Neural progenitor cell (in vitro differentiated cells): Measurements from ENCODE around the gene TREML4. TPM values are rescaled to one million over a fixed set of nuclear protein-coding genes. Genes with fewer than 3 reads are reported as not detected.

Source experiments
- DNase-seq: peaks from one replicate; pipeline ENCODE4 v3.0.0-alpha.2; 2016; ENCODE audit warnings: low spot score
- H2AFZ ChIP-seq: fragments of 200-600 bp; sonication (generic); replicated peaks from 2 replicates; pipeline ENCODE4 v1.6.1; 2016; ENCODE audit warnings: antibody characterized with exemption
- H3F3A ChIP-seq: fragments of 200-600 bp; sonication (generic); 2 replicates; pipeline ENCODE4 v1.6.1; 2016; ENCODE audit warnings: antibody characterized with exemption, low read depth
- H3K27ac ChIP-seq: fragments of 200-600 bp; sonication (generic); 2 replicates; pipeline ENCODE4 v1.5.1; 2016; ENCODE audit warnings: mild to moderate bottlenecking
- H3K27me3 ChIP-seq: fragments of 200-600 bp; sonication (generic); 2 replicates; pipeline ENCODE4 v1.6.1; 2016; ENCODE audit warnings: mild to moderate bottlenecking, moderate library complexity
- H3K36me3 ChIP-seq: fragments of 200-600 bp; sonication (generic); 2 replicates; pipeline ENCODE4 v1.5.1; 2016
- H3K4me1 ChIP-seq: fragments of 200-600 bp; sonication (generic); 2 replicates; pipeline ENCODE4 v1.6.1; 2016; ENCODE audit warnings: mixed run types
- H3K4me2 ChIP-seq: fragments of 200-600 bp; sonication (generic); 2 replicates; pipeline ENCODE4 v1.6.1; 2016
- H3K4me3 ChIP-seq: fragments of 200-600 bp; sonication (generic); 2 replicates; pipeline ENCODE4 v1.5.1; 2016
- H3K79me2 ChIP-seq: fragments of 200-600 bp; sonication (generic); 2 replicates; pipeline ENCODE4 v1.6.1; 2016; ENCODE audit warnings: low read depth
- H3K9ac ChIP-seq: fragments of 200-600 bp; sonication (generic); 2 replicates; pipeline ENCODE4 v1.6.1; 2016
- H3K9me3 ChIP-seq: fragments of 200-600 bp; sonication (generic); 2 replicates; pipeline ENCODE4 v1.5.1; 2016; ENCODE audit warnings: low read depth
- H4K20me1 ChIP-seq: fragments of 200-600 bp; sonication (generic); 2 replicates; pipeline ENCODE4 v1.6.1; 2016; ENCODE audit warnings: low read depth
- H3K27ac Mint-ChIP-seq: 3 replicates; pipeline ENCODE4 v1.8.0; 2021; ENCODE audit warnings: mixed read lengths
- H3K27me3 Mint-ChIP-seq: 2 replicates; pipeline ENCODE4 v1.8.0; 2022; ENCODE audit warnings: low read depth, mild to moderate bottlenecking, inconsistent platforms, moderate library complexity, mixed read lengths; ENCODE audit not compliant: insufficient read depth
- H3K36me3 Mint-ChIP-seq: 3 replicates; pipeline ENCODE4 v1.8.0; 2021; ENCODE audit warnings: mixed read lengths
- H3K4me1 Mint-ChIP-seq: 3 replicates; pipeline ENCODE4 v1.8.0; 2021; ENCODE audit warnings: mixed read lengths
- H3K4me3 Mint-ChIP-seq: 3 replicates; pipeline ENCODE4 v1.8.0; 2021; ENCODE audit warnings: mild to moderate bottlenecking, moderate library complexity, mixed read lengths
- H3K9me3 Mint-ChIP-seq: 3 replicates; pipeline ENCODE4 v1.8.0; 2020; ENCODE audit warnings: mixed read lengths
- EZH2 ChIP-seq: fragments of 200-600 bp; sonication (generic); IDR thresholded peaks from 2 replicates; pipeline ENCODE4 v1.6.1; 2017; ENCODE audit warnings: antibody characterized with exemption, mild to moderate bottlenecking, moderate library complexity
- EZH2phosphoT487 ChIP-seq: fragments of 200-600 bp; sonication (generic); IDR thresholded peaks from 2 replicates; pipeline ENCODE4 v1.6.1; 2017; ENCODE audit warnings: antibody characterized with exemption
- total RNA-seq: library from RNA; depleted of rRNA; stranded (reverse); fragments of >200 nt; gene quantifications from 2 replicates; pipeline ENCODE4 v1.2.3, GENCODE V29; 2015; ENCODE audit warnings: low replicate concordance
- TF ChIP-seq, protein P1 (sequence below): fragments of 200-600 bp; sonication (generic); IDR thresholded peaks from 2 replicates; pipeline ENCODE4 v1.5.1; 2017; ENCODE audit warnings: antibody characterized with exemption, mild to moderate bottlenecking

TREML4 gene
- total RNA-seq, 1 donor from 2014 or later = not detected

DNA sequence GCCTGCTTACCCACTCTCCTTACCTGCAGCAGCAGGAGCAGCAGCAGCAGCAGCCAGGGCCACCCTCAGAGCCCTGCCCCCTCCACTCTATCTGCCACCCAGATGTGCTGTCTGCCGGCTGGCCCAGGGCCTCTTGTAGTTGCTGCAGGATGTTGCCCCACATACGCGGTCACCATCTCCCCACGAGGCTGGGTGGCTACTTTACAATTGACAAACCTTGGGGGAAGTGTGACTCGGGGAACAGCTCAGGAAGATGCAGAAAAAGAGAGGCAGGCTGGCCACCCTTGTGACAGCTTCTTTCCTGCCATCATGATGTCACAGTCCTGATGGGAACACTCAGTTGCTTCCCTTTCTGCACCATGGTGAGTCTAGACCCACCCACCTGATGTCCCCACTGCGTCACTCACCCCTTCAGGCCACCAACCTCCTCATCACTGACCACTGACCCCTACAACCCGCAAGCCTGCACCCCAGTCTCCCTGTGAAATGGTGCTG lies 43.8 kb downstream of the TREML4 start:
- Histone ChIP-seq H3K4me1 (no peaks in the 10 kb centered on the region), H2AFZ (no peak overlapping the region), H3K9me3 (no peaks in the 10 kb centered on the region), H3K27ac (no peak overlapping the region), H3F3A (no peaks in the 10 kb centered on the region), H3K9ac (no peak overlapping the region), H3K79me2 (no peaks in the 10 kb centered on the region), H4K20me1 (no peaks in the 10 kb centered on the region), H3K4me3 (no peak overlapping the region), H3K36me3 (no peaks in the 10 kb centered on the region), H3K4me2 (no peak overlapping the region), H3K27me3 (no peaks in the 10 kb centered on the region)
- H3K27ac Mint-ChIP-seq = no peak overlapping the region
- no peak for DNase-seq
- TF ChIP-seq EZH2phosphoT487 (no peak), EZH2 (no peak)
- TF ChIP-seq, protein P1, sequence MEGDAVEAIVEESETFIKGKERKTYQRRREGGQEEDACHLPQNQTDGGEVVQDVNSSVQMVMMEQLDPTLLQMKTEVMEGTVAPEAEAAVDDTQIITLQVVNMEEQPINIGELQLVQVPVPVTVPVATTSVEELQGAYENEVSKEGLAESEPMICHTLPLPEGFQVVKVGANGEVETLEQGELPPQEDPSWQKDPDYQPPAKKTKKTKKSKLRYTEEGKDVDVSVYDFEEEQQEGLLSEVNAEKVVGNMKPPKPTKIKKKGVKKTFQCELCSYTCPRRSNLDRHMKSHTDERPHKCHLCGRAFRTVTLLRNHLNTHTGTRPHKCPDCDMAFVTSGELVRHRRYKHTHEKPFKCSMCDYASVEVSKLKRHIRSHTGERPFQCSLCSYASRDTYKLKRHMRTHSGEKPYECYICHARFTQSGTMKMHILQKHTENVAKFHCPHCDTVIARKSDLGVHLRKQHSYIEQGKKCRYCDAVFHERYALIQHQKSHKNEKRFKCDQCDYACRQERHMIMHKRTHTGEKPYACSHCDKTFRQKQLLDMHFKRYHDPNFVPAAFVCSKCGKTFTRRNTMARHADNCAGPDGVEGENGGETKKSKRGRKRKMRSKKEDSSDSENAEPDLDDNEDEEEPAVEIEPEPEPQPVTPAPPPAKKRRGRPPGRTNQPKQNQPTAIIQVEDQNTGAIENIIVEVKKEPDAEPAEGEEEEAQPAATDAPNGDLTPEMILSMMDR = no peak
- H3K4me1 Mint-ChIP-seq = no peaks in the 10 kb centered on the region
- no peaks in the 10 kb centered on the region for H3K36me3 Mint-ChIP-seq
- H3K9me3 Mint-ChIP-seq = no peaks in the 10 kb centered on the region
- H3K27me3 Mint-ChIP-seq = peaks cover 11% of the 10 kb centered on the region
- no peak overlapping the region for H3K4me3 Mint-ChIP-seq

- H4K20me1 ChIP-seq = no peaks in the 10 kb centered on the region
- no peak for DNase-seq
- Mint-ChIP-seq H3K9me3 (no peaks in the 10 kb centered on the region), H3K4me1 (no peaks in the 10 kb centered on the region), H3K27ac (no peak overlapping the region), H3K4me3 (no peak overlapping the region), H3K36me3 (no peaks in the 10 kb centered on the region), H3K27me3 (peaks cover 14% of the 10 kb centered on the region)
- H3F3A ChIP-seq = no peaks in the 10 kb centered on the region
- TF ChIP-seq EZH2 (no peak), EZH2phosphoT487 (no peak)
- TF ChIP-seq, protein P1 = no peak
- H3K79me2 ChIP-seq = no peaks in the 10 kb centered on the region
- no peak overlapping the region for H3K4me2 ChIP-seq
- no peak overlapping the region for H2AFZ ChIP-seq
- no peaks in the 10 kb centered on the region for H3K9me3 ChIP-seq
- no peak overlapping the region for H3K27ac ChIP-seq
- H3K27me3 ChIP-seq = no peaks in the 10 kb centered on the region
- H3K4me1 ChIP-seq = no peaks in the 10 kb centered on the region
- H3K4me3 ChIP-seq = no peak overlapping the region
- no peaks in the 10 kb centered on the region for H3K36me3 ChIP-seq
- no peak overlapping the region for H3K9ac ChIP-seq
Observed at GRCh38 chr6:41272591-41273240, 44.6 kb downstream of the TREML4 start.

GRCh38 chr6:41273714-41274113 lies 45.6 kb downstream of the TREML4 start:
- peaks cover 2% of the 10 kb centered on the region for H3K4me1 Mint-ChIP-seq

More at GRCh38 chr6:41273714-41274113, 45.6 kb downstream of the TREML4 start:
- Mint-ChIP-seq H3K4me3 (no peak overlapping the region), H3K9me3 (no peaks in the 10 kb centered on the region), H3K27me3 (peaks cover 14% of the 10 kb centered on the region), H3K36me3 (no peaks in the 10 kb centered on the region), H3K27ac (no peak overlapping the region)
- H3K4me1 ChIP-seq = no peaks in the 10 kb centered on the region
- H3F3A ChIP-seq = no peaks in the 10 kb centered on the region
- H3K9me3 ChIP-seq = no peaks in the 10 kb centered on the region
- H3K79me2 ChIP-seq = no peaks in the 10 kb centered on the region
- H3K27me3 ChIP-seq = no peaks in the 10 kb centered on the region
- no peak overlapping the region for H3K4me3 ChIP-seq
- TF ChIP-seq, protein P1 = no peak
- no peak for TF ChIP-seq EZH2
- TF ChIP-seq EZH2phosphoT487 = no peak
- H3K9ac ChIP-seq = no peak overlapping the region
- no peaks in the 10 kb centered on the region for H4K20me1 ChIP-seq
- no peak overlapping the region for H3K27ac ChIP-seq
- DNase-seq = no peak
- H2AFZ ChIP-seq = no peak overlapping the region
- H3K4me2 ChIP-seq = no peak overlapping the region
- H3K36me3 ChIP-seq = no peaks in the 10 kb centered on the region
